ENCODE data around the gene CARD6. TPM values are rescaled to one million over a fixed set of nuclear protein-coding genes. Genes with fewer than 3 reads are reported as not detected.
A peak's percentile ranks its signal among the peaks of the same experiment; 100 is the strongest.

The CARD6 gene
- total and polyA plus RNA-seq, 2 of the 4 experiments (the other 2 are of a cell fraction): 1.8 to 4.3 TPM

DNA sequence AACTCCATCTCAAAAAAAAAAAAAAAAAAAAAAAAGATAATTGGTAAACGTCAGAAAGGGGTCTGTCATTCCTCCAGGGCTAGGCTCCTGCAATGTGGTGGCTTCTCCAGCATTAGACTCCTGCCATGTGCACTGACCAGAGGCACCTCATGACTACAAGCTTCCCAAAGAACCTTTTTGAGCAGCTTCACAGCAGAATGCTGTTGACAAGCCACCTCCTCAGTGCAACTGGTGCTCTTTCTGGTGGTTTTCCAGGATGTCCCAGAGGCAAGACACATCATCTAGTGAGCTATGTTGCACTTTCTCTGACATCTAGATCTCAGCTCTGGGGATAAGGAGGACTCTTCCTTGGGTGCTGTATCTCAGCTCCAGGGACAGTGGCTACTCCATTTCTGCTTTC lies 17.7 kb upstream of the CARD6 start:
- no peaks in the 10 kb centered on the region for H3K9me3 ChIP-seq (ENCODE audit: control insufficient read depth, insufficient read depth, low read length)
- peak; percentile 27 for ATAC-seq (ENCODE audit: low read depth)
- H2BK5ac ChIP-seq (ENCODE audit: low read depth, low read length, poor library complexity, severe bottlenecking): no peak overlapping the region
- dilution Hi-C loops (cut with HindIII; ENCODE audit: low sequenced_read_pairs, unreplicated experiment): no loop called here
- no peak overlapping the region for H4K91ac ChIP-seq (ENCODE audit: insufficient read depth, low read depth, low read length)
- H3K79me1 ChIP-seq (ENCODE audit: low read depth in 1 of 2, low read length in 2 of 2): peaks cover 12 to 22% of the 10 kb centered on the region in 2 experiments; a peak in 3 of 4 replicates
- no peak overlapping the region for H3K56ac ChIP-seq (ENCODE audit: extremely low read depth, insufficient read depth, low read length)
- H3K27ac ChIP-seq (ENCODE audit: insufficient read depth, low read length): no peak overlapping the region
- no CpG with 5 or more reads among the region's 1 CpG for WGBS, 2 experiments (ENCODE audit: extremely low coverage in 2 of 2, insufficient read length in 1 of 2)
- no peaks in the 10 kb centered on the region for H3K4me1 ChIP-seq (ENCODE audit: control insufficient read depth, insufficient read depth, low read length)
- ChIA-PET POLR2A (ENCODE audit: unreplicated experiment) (interaction anchor here (0.7 kb wide), 1 partner anchor 1044 kb away, joined by 11 read pairs; no protein-coding TSS in a partner anchor), CTCF (no interaction called here)
- no peak overlapping the region for H3K4me2 ChIP-seq (ENCODE audit: low read depth, low read length)
- H2BK15ac ChIP-seq (ENCODE audit: low read depth, low read length): no peak overlapping the region
- no TSS peak for BruUV-seq (replicated peaks)
- H4K5ac ChIP-seq (ENCODE audit: low read depth, low read length): no peak overlapping the region
- no peaks in the 10 kb centered on the region for H3K27me3 ChIP-seq (ENCODE audit: control insufficient read depth, insufficient read depth, low read length)
- no peak for DNase-seq
- no peak overlapping the region for H3K14ac ChIP-seq (replicated peaks; ENCODE audit: low read depth, low read length)
- H4K20me1 ChIP-seq (ENCODE audit: insufficient read depth, low read length): peaks cover 30% of the 10 kb centered on the region
- no peak overlapping the region for H3K4me3 ChIP-seq (ENCODE audit: insufficient read depth, low read depth, low read length)
- no peak overlapping the region for H3K23ac ChIP-seq (ENCODE audit: low read depth, low read length)
- H4K8ac ChIP-seq (ENCODE audit: low read depth in 2 of 2, low read length in 2 of 2): no peak overlapping the region
- no peak overlapping the region for H2AFZ ChIP-seq (replicated peaks; ENCODE audit: low read length, poor library complexity)
- in situ Hi-C loops (cut with MboI; ENCODE audit: low sequenced_read_pairs): no loop called here
- H3K9me1 ChIP-seq (ENCODE audit: insufficient read depth, low read length): no peaks in the 10 kb centered on the region; the same call in 1 of the 2 replicates
- peaks cover 23% of the 10 kb centered on the region for H3K36me3 ChIP-seq (ENCODE audit: control insufficient read depth, insufficient read depth, low read length)
- no peak overlapping the region for H3K4ac ChIP-seq (ENCODE audit: low read depth, low read length)
- intact Hi-C loops (cut with micrococcal nuclease): no loop called here
- H2BK120ac ChIP-seq (ENCODE audit: low read depth, low read length): no peak overlapping the region
- H3K18ac ChIP-seq (ENCODE audit: low read depth, low read length): no peak overlapping the region
- peak overlapping the region; percentile 81 for H2AK9ac ChIP-seq (replicated peaks; ENCODE audit: low read depth, low read length, poor library complexity)
- H2BK20ac ChIP-seq (ENCODE audit: low read depth, low read length): no peak overlapping the region
- no peak for TF ChIP-seq CHD1 (IDR thresholded peaks at IDR 0.05; ENCODE audit: low read depth, low read length)
- TF ChIP-seq RCOR1 (IDR thresholded peaks at IDR 0.05; ENCODE audit: insufficient replicate concordance, low read length): no peak
- no peak for TF ChIP-seq MAZ (IDR thresholded peaks at IDR 0.05; ENCODE audit: borderline replicate concordance, low read depth, low read length)
- TF ChIP-seq RFX5 (IDR thresholded peaks at IDR 0.05; ENCODE audit: low read depth, low read length): no peak
- no peak overlapping the region for H3K9ac ChIP-seq (ENCODE audit: low read depth, low read length)
- H2AK5ac ChIP-seq (ENCODE audit: low read depth, low read length): no peak overlapping the region

Data from IMR-90 (cell line).